ENCODE data around the gene PRKX.

The PRKX gene

DNA sequence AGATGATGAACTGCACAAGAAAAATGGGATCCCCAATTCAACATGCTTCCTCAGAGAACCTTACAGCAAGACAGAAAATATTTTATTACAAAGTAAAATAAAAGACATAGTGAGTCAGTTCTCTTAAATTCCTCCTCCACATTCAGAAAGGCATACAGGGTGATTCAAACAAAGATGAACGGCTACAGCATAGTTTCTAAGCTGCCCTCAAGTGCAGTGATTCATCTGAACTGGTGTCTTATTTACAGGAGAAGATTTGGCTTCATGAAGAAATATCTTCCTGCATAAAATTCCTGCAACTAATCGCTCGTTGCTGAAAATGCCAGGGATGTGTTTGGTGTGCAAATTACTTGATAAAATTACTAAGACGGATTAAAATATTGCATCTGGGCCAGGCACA lies 103.6 kb downstream of the PRKX start:
- H3K27ac ChIP-seq, result no peak overlapping the region
- TF ChIP-seq, protein P1, sequence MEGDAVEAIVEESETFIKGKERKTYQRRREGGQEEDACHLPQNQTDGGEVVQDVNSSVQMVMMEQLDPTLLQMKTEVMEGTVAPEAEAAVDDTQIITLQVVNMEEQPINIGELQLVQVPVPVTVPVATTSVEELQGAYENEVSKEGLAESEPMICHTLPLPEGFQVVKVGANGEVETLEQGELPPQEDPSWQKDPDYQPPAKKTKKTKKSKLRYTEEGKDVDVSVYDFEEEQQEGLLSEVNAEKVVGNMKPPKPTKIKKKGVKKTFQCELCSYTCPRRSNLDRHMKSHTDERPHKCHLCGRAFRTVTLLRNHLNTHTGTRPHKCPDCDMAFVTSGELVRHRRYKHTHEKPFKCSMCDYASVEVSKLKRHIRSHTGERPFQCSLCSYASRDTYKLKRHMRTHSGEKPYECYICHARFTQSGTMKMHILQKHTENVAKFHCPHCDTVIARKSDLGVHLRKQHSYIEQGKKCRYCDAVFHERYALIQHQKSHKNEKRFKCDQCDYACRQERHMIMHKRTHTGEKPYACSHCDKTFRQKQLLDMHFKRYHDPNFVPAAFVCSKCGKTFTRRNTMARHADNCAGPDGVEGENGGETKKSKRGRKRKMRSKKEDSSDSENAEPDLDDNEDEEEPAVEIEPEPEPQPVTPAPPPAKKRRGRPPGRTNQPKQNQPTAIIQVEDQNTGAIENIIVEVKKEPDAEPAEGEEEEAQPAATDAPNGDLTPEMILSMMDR (conservative IDR thresholded peaks at IDR 0.05), result no peak

DNA sequence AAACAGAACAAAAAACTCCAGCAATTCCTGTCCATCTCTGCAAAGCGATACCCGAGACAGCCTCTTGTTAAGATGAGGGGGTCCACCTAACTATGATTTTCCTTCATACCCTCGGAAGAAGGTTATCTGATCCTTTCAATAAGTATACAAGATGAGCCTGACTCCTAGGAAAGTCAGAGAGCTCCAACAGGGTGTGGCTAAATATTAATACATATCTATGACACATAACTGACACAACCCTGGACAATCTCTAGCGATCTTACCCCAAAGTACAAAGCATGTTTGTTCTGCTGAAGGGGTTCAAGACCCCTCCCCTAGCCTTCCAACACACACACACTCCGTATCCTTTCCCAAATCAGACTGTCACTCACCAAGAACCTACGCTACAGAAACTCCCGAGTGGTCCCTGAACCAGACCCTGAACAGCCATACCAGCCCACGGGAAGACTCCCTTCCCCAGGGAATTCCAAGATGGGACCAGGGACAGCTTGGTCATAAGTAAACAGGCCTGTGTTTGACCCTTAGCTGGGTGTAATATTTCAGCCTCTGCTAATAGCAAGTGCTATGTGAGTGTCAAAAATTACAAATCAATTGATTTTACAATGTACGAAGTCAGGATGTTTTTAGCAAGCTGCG lies 110.3 kb downstream of the PRKX start:
- H3K27ac ChIP-seq, result no peak overlapping the region
- TF ChIP-seq, protein P1 (conservative IDR thresholded peaks at IDR 0.05), result no peak

DNA sequence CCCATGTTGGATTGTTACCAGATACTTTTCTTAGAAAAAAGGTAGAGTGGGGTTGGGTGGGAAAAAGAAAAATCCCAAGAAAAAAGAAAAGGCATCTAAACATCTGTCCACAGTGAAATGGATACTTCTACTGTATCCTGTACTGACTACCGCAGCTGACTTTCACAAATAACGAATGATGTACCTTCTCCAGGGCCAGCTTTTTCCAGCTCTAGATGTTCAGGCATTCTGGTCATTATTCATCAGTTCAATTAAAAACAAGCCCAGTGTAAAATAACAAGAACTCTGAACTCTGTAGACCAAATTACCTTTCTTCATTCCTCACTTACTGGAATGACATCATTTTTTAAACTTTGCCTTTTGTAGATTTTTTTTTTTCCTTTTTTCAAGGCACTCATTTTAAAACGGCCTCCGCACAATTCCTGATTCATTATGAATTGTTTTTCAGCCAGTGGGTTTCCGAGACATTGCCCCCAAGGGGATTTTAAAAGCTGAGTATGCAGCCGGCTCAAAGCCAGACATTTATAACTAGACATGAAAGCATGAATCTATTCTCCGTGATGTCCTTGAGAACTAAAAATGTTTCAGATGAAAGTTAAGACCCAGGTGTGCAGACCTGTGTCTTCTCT lies 113.5 kb downstream of the PRKX start:
- TF ChIP-seq, protein P1 (conservative IDR thresholded peaks at IDR 0.05), result no peak
- no peak overlapping the region for H3K27ac ChIP-seq

DNA sequence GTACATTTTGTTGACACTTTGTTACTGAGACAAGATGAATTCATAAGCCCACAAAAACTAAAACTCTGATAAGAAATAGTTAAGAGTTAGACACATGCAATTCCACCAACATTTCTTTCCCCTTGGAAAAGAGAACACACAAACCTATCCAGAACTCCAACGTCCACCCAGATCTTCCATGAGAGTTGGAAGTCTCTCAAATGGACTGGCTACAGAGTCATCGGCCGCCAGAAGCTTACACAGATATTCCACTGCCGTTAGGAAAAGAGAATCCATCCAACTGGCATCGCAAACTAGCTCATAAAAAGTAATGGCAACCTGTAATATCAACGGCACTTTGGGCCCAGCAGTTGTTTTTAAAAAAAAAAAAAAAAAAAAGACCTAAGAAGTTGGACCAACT lies 114.7 kb downstream of the PRKX start:
- TF ChIP-seq, protein P1 (conservative IDR thresholded peaks at IDR 0.05), result no peak
- no peak overlapping the region for H3K27ac ChIP-seq

DNA sequence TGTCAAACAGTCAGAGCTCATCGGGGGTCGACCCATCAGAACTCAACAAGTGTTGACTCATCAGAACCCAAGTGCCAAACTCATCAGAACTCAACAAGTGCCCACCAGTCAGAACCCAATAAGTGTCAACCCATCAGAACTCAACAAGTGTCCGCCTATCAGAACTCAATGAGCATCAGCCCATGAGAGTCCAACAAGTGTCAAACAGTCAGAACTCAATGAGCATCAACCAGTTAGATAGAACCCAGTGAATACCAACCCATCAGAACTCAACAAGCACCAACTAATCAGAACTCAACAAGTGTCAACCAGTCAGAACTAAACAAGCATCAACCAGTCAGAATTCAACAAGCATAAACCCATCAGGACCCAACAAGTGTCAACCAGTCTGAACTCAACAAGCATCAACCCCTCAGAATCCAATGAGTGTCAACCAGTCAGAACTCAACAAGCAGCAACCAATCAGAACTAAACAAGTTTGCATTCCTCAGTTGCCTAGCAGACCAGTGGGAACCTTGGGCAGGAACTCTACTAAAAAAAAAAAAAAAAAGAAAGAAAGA lies 115.3 kb downstream of the PRKX start:
- TF ChIP-seq, protein P1 (conservative IDR thresholded peaks at IDR 0.05), result no peak
- H3K27ac ChIP-seq, result no peak overlapping the region

DNA sequence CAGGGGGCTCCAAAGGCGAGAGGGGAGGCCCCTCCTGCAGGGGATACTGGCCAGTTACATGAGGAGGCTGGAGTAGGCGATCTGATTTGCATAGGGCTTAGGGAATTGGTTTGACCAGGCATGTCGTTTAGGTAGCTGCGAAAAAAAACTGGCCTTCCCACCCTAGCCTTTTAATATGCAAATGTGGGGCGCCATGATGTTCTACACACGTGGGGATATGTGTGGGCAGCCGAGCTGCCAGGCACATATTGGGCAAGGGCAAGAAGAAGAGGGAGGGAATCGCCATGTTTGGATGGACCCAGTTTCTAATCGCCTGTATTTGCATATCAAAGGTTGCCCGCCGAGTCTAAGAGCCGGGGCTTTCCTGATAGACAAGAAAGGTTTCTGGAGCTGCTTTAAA lies 121.3 kb downstream of the PRKX start:
- TF ChIP-seq, protein P1 (conservative IDR thresholded peaks at IDR 0.05), result no peak
- no peak overlapping the region for H3K27ac ChIP-seq

DNA sequence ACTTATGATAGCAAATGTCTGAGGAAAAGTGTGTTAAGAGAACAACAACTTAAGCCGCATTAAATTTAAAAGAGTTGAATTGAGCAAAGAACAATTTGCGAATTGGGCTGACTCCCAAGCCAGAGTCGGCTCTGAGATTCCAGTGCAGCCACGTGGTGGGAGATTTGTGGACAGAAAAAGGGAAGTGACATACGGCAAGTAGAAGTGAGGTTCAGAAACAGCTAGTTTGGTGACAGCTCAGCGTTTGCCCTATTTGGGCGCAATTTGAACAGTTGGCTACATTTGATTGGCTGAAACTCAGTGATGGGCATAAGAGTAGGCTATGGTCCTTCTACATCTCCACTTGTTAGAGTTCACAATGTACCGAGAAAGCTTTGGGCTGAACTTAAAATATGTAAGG lies 124.0 kb downstream of the PRKX start:
- no peak overlapping the region for H3K27ac ChIP-seq
- TF ChIP-seq, protein P1 (conservative IDR thresholded peaks at IDR 0.05), result no peak

Data from VCaP (cell line).